Measurements from ENCODE around the gene CAPZA2.

Gene CAPZA2

DNA sequence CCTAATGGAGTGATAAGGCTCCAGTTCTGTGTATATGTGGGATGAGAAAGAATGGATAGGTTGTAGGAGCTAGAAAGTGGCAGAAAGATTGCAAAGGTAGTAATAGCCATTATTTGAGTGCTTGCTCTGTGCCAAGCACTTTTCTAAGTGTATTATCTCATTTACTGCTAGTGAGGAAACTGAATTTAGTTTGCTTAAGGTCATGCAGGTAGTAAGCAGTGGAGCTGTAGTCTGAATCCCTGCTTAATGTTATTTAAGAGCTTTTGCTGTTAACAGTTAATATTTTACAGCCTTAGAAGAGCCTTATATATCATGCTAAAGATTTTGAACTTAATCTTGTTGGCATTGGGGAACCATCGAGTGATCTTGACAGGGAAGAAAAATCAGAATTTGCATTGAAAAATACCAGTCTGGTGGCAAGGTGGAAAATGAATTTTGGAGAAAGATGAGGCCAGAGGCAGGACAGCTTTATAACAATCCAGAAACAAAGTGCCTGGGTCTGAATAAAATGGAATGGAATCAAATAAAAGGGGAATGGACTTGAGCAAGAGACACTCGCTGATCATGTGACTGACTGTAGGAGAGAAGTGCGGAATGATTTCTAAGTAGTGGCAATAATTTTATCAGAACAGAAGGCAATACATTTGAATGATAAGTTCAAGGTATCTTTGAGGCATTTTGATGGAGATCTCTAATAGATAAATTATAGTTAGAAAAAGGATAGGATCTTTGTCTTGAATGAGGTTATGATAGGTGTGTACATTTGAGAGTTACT is 15.2 kb downstream of the CAPZA2 start:
- TF ChIP-seq GATA2 (IDR thresholded peaks at IDR 0.05; ENCODE audit: low read depth, low read length) (no peak), GATA3 (IDR thresholded peaks at IDR 0.05; ENCODE audit: low read depth, low read length) (no peak)

DNA sequence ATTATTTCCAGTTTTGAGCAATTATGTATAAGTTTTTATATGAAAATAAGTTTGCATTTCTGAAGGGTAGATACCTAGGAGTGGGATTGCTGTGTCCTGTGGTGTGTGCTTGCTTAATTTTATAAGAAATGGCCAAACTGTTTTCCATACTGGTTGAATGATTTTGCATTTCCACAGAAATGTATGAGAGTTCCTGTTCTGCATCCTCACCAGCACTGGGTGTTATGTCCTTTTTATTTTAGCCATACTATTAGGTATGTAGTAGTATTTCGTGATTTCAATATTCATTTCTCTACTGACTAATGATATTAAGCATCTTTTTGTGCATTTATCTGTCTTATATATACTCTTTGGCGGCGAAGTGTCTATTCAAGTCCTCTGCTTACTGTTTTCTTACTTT is 22.3 kb downstream of the CAPZA2 start:
- no peak for TF ChIP-seq GATA2 (IDR thresholded peaks at IDR 0.05; ENCODE audit: low read depth, low read length)
- TF ChIP-seq GATA3 (IDR thresholded peaks at IDR 0.05; ENCODE audit: low read depth, low read length), result no peak

DNA sequence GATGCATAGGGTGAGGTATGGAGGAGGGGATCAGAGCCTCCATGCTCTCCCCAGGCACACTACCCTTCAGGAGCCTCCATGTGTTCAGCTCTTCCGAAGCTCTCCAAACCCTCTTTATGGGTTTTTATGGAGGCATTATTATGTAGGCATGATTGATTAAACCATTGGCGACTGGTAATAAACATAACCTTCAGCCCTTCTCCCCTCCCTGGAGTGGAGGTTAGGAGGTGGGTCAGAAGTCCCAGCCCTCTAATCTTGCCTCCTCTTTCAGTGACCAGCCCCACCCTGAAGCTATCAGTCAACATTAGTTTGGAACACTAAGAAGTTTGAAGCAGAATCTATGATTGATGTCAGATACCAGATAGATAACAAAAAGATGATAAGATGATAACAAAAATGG is 23.3 kb downstream of the CAPZA2 start:
- TF ChIP-seq GATA2 (IDR thresholded peaks at IDR 0.05; ENCODE audit: low read depth, low read length) (no peak), GATA3 (IDR thresholded peaks at IDR 0.05; ENCODE audit: low read depth, low read length) (no peak)

DNA sequence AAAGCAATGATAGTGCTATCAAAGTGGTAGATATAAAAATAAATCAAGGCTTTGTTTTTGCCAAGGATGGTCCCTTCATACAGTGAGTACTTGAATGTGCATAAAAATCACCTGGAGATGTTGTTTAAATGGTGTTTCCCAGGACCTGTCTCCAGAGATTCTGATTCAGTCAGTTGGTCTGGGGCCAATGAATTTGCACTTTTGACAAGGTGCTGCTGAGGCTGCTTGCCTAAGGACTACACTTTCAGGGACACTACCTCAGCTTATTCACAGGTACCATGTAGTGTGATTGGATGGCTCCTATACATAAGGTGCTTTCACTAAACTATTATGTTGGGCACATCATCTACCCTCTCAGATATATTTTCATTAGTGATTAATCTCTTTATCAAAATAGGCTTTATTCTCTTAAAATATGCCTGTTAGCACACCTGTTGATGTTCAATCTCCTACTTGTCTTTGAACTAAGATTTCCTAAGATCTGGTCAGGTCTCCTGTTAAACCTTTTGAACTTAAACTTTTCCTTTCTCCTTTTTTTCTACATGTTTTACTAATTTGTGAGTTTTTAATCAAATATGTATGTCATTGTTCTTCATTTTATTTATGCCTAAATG is 24.3 kb downstream of the CAPZA2 start:
- TF ChIP-seq GATA3 (IDR thresholded peaks at IDR 0.05; ENCODE audit: low read depth, low read length), result no peak
- TF ChIP-seq GATA2 (IDR thresholded peaks at IDR 0.05; ENCODE audit: low read depth, low read length), result no peak

DNA sequence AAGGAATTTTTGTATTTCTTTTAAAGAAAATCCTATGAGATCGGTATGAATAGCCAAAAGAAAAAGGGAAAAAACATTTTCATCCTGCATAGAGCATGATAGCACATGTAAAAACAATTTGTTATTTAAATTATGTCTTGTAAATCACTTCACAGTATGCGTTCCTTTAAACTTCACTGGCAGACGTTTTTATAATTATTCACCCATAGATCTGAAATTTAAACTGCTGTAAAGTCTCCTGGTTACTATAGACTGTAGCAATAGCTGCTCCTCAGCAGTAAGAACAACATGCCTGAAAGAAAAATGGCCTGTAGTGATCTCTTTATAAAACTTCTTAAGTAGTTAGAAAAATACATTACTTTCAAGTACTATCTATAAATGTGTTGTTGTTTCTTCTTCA is 26.5 kb downstream of the CAPZA2 start:
- no peak for TF ChIP-seq GATA3 (IDR thresholded peaks at IDR 0.05; ENCODE audit: low read depth, low read length)
- no peak for TF ChIP-seq GATA2 (IDR thresholded peaks at IDR 0.05; ENCODE audit: low read depth, low read length)

DNA sequence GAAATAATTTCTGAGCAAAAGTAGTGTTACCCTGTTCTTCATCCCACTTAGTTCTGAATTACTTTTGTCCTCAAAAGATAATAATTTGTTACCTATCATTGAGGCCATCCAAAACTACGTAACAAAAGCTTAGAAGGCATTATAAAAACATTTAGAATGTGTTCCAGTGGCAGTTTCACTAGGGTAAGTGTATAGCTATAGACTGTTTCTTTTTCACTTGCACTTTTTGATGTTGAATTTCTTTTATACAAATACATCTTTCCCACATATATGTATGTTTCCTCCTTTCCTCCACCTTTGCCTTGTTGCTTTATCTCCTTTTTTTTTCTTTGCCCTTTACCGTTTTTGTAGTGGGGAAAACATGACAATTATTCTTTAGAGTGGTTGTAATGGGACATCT is 33.5 kb downstream of the CAPZA2 start:
- no peak for TF ChIP-seq GATA3 (IDR thresholded peaks at IDR 0.05; ENCODE audit: low read depth, low read length)
- TF ChIP-seq GATA2 (IDR thresholded peaks at IDR 0.05; ENCODE audit: low read depth, low read length), result no peak

DNA sequence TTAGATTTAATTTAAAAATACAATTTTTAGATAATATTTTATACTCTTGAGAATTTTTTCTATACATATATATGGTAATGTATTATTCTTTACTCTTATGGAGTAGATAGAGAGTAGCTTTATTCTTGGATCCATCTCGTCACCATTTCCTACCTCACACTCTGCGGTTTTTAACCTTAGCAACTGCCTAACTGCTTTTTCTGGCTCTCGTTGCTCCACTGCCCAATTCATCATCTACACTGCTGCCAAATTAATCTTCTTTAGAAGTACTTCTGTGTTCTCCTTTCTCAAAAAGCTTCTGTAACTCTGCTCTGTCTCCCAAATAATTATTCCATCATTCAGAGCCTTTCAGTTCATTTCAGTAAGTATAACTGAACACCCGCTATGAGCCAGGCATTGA is 35.3 kb downstream of the CAPZA2 start:
- TF ChIP-seq GATA3 (IDR thresholded peaks at IDR 0.05; ENCODE audit: low read depth, low read length), result no peak
- no peak for TF ChIP-seq GATA2 (IDR thresholded peaks at IDR 0.05; ENCODE audit: low read depth, low read length)

DNA sequence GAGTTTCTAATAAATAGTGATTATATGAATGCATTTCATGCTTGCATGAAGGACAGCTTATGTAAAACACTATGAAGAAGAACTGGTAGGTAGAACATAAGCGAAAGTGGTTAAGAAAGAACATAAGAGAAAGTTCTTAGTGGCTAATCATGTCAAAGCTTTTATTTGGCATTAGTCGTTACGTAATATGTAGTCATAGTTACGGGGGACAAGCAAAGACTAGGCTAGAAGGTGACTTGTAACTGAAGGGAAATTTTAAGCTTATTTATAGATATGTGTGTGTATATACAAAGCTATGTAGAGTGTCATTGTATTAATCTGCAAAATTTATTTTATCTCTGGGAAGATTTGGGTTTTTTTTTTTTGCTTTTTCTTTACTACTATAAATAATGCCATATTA is 36.9 kb downstream of the CAPZA2 start:
- no peak for TF ChIP-seq GATA3 (IDR thresholded peaks at IDR 0.05; ENCODE audit: low read depth, low read length)
- TF ChIP-seq GATA2 (IDR thresholded peaks at IDR 0.05; ENCODE audit: low read depth, low read length), result no peak

DNA sequence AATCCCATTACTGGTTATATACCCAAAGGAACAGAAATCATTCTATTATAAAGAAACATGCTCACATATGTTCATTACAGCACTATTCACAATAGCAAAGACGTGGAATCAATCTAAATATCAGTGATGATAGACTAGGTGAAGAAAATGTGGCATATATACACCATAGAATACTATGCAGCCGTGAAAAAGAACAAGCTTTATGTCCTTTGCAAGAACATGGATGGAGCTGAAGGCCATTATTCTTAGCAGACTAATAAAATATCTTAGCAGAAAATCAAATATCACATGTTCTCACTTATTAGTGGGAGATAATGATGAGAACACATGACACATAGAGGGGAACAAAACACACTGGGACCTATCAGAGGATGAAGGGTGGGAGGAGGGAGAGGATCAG is 38.8 kb downstream of the CAPZA2 start:
- TF ChIP-seq GATA3 (IDR thresholded peaks at IDR 0.05; ENCODE audit: low read depth, low read length), result no peak
- no peak for TF ChIP-seq GATA2 (IDR thresholded peaks at IDR 0.05; ENCODE audit: low read depth, low read length)

DNA sequence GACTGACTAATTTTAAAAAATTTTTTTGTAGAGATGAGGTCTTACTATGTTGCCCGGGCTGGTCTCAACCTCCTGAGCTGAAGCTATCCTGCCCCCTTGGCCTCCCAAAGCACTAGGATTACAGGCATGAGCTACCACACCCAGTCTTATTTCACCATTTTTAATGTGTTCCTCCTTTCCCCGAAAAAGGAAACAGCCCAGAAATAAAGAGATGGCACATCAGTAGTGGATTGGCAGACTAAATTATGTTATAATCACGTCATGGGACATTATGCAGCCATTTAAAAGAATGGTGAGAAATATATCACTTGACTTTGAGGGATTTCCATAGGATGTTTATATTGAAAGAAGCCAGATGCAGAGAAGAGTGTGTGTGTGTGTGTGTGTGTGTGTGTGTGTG is 40.5 kb downstream of the CAPZA2 start:
- TF ChIP-seq GATA2 (IDR thresholded peaks at IDR 0.05; ENCODE audit: low read depth, low read length) (no peak), GATA3 (IDR thresholded peaks at IDR 0.05; ENCODE audit: low read depth, low read length) (no peak)

DNA sequence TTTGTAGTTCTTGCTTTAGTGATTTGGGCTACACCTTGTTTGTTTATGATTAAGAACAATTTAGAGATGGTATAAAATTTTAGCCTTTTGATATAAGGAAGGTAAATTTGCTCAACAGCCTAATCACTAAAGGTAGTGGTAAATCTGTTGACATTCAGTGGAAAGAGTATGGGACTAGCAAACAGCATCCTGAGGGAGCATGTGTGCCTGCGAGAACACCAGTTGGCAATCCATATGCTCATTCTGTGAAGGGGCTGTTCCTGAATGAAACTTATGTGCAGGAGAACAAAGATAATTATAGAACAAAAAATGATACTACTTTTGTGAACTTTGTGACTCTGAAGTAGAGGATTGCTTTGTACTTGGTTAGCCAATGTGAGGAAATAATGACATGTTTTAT is 44.0 kb downstream of the CAPZA2 start:
- TF ChIP-seq GATA2 (IDR thresholded peaks at IDR 0.05; ENCODE audit: low read depth, low read length), result no peak
- TF ChIP-seq GATA3 (IDR thresholded peaks at IDR 0.05; ENCODE audit: low read depth, low read length), result no peak

DNA sequence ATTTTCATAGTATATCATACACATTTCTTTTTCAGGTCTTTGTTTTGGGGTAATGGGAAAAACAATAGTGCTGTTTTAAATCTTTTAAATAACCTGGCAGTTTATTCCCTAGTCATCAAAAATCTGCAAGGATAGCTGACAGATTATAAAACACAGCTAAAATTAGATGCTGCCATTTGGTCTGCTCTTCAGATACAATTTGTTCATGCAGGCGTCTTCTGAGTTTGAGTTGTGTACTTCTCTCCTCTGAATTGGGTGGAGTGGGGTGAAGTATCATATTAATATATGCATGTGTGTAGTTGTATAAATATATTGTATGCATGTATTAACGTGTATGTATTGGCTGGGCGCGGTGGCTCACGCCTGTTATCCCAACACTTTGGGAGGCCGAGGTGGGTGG is 48.0 kb downstream of the CAPZA2 start:
- TF ChIP-seq GATA3 (IDR thresholded peaks at IDR 0.05; ENCODE audit: low read depth, low read length) (no peak), GATA2 (IDR thresholded peaks at IDR 0.05; ENCODE audit: low read depth, low read length) (no peak)

DNA sequence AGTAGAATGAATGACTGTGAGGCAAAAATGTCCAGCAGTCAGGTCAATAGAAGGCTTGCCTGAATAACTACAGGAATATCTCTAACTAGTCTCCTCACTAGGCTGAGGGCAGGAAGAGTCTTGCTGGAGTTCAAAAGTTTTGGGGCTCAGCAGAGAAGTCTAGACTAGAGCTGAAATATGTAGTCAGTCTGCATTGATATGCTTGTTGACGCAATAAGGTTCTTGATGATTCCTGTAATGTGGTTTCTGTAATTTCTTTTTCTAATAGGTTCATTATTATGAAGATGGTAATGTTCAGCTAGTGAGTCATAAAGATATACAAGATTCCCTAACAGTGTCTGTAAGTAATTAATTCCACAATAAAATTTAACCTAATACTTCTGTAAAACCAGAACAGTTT is 49.4 kb downstream of the CAPZA2 start:
- TF ChIP-seq GATA2 (IDR thresholded peaks at IDR 0.05; ENCODE audit: low read depth, low read length) (no peak), GATA3 (IDR thresholded peaks at IDR 0.05; ENCODE audit: low read depth, low read length) (no peak)

DNA sequence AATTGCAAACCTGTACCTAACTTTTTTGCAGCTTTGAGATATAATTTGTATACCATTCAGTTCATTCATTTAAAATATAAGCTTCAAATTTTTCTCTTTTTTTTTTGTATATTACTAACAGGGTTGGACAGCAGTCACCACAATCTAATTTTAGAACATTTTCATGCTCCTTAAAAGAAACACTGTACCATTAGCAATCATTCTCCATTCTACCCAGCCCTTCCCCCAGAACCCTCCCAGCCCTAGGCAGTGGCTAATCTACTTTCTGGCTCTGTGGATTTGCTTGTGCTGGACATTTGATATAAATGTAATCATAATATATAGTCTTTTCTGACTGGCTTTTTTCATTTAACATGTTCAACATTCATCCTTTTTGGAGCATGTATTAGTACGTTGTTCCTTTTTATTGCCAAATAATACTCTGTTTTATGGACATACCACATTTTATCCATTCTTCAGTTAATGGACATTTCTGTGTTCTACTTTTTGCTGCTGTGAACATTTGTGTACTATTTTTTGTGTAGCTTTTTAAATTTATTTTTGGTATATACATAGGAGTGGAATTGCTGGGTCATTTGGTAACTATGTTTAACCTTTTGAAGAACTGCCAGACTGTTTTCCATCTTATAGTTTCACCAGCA is 50.0 kb downstream of the CAPZA2 start:
- TF ChIP-seq GATA3 (IDR thresholded peaks at IDR 0.05; ENCODE audit: low read depth, low read length) (no peak), GATA2 (IDR thresholded peaks at IDR 0.05; ENCODE audit: low read depth, low read length) (no peak)

DNA sequence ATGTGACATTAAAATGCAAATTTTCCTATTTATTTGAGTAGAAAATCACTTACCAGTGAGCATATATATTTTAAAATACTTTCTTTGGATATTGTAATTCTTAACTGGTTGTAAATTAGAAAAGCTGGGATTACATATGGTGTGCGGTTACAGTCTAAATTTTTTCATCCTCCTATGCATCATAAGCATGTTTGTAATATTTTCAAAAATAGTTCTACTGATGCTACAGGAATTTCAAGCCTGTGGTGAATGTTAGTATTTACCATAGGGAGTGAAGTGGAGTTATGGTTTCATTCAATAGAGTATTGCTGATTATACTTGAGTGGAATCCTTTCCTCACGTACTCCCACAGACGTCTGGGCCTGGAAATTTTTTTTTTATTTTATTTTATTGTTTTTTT is 56.3 kb downstream of the CAPZA2 start:
- TF ChIP-seq GATA2 (IDR thresholded peaks at IDR 0.05; ENCODE audit: low read depth, low read length), result no peak
- no peak for TF ChIP-seq GATA3 (IDR thresholded peaks at IDR 0.05; ENCODE audit: low read depth, low read length)
